Neural cell (in vitro differentiated cells): ENCODE measurements around the gene ARSJ. TPM values are rescaled to one million over a fixed set of nuclear protein-coding genes. Genes with fewer than 3 reads are reported as not detected.

Source experiments
- H2AFZ ChIP-seq: fragments of 200-600, 300-800 bp; sonication (generic), shearing (Covaris generic); 2 replicates; pipeline ENCODE4 v1.6.0; 2014; ENCODE audit warnings: low read depth, mild to moderate bottlenecking, antibody characterized with exemption, low read length, moderate library complexity
- H3F3A ChIP-seq: fragments of 200-600 bp; shearing (Covaris generic); 2 replicates; pipeline ENCODE4 v1.6.1; 2016; ENCODE audit warnings: mild to moderate bottlenecking, moderate library complexity, mixed read lengths, antibody characterized with exemption, low read length; ENCODE audit not compliant: insufficient read depth, poor library complexity, severe bottlenecking
- H3K27ac ChIP-seq: fragments of 200-600, 300-800 bp; sonication (generic), shearing (Covaris generic); 2 replicates; pipeline ENCODE4 v1.5.1; 2014; ENCODE audit warnings: mild to moderate bottlenecking, low read length, moderate library complexity
- H3K27me3 ChIP-seq: fragments of 300-800, 200-600 bp; sonication (generic), shearing (Covaris generic); 2 replicates; pipeline ENCODE4 v1.6.0; 2014; ENCODE audit warnings: mild to moderate bottlenecking, low read depth, low read length, moderate library complexity; ENCODE audit not compliant: insufficient read depth
- H3K36me3 ChIP-seq: fragments of 300-800, 200-600 bp; sonication (generic), shearing (Covaris generic); 2 replicates; pipeline ENCODE4 v1.5.1; 2014; ENCODE audit warnings: mild to moderate bottlenecking, antibody characterized with exemption, low read length, moderate library complexity; ENCODE audit not compliant: insufficient read depth
- H3K4me2 ChIP-seq: fragments of 300-800, 200-600 bp; sonication (generic), shearing (Covaris generic); 2 replicates; pipeline ENCODE4 v1.6.0; 2014; ENCODE audit warnings: mild to moderate bottlenecking, low read length
- H3K4me3 ChIP-seq: fragments of 300-800, 200-600 bp; sonication (generic), shearing (Covaris generic); 2 replicates; pipeline ENCODE4 v1.5.1; 2014; ENCODE audit warnings: mild to moderate bottlenecking, low read length, moderate library complexity
- H3K79me2 ChIP-seq: fragments of 200-600 bp; shearing (Covaris generic); replicated peaks from 2 replicates; pipeline ENCODE4 v1.6.0; 2014; ENCODE audit warnings: mild to moderate bottlenecking, low read length, moderate library complexity; ENCODE audit not compliant: insufficient read depth
- H3K9ac ChIP-seq: fragments of 300-800, 200-600 bp; sonication (generic), shearing (Covaris generic); 2 replicates; pipeline ENCODE4 v1.6.1; 2016; ENCODE audit warnings: mild to moderate bottlenecking, low read length, mixed read lengths
- H3K9me2 ChIP-seq: fragments of 200-600 bp; shearing (Covaris generic); 2 replicates; pipeline ENCODE4 v1.6.1; 2016; ENCODE audit warnings: mild to moderate bottlenecking, low read length, mixed read lengths; ENCODE audit not compliant: insufficient read depth
- H3K9me3 ChIP-seq: fragments of 200-600, 300-800 bp; sonication (generic), shearing (Covaris generic); 2 replicates; pipeline ENCODE4 v1.6.1; 2016; ENCODE audit warnings: mild to moderate bottlenecking, mixed run types, low read length, moderate library complexity, mixed read lengths
- H4K20me1 ChIP-seq: fragments of 200-600 bp; shearing (Covaris generic); 2 replicates; pipeline ENCODE4 v1.6.1; 2016; ENCODE audit warnings: mild to moderate bottlenecking, mixed run types; ENCODE audit not compliant: insufficient read depth
- EP300 ChIP-seq: fragments of 450-650 bp; conservative IDR thresholded peaks from 2 replicates; pipeline ENCODE4 v1.6.1; 2014; ENCODE audit warnings: antibody characterized with exemption, mild to moderate bottlenecking, moderate library complexity; ENCODE audit not compliant: poor library complexity, severe bottlenecking
- EZH2 ChIP-seq: fragments of 200-600, 300-800 bp; shearing (Covaris generic), sonication (generic); IDR thresholded peaks from 2 replicates; pipeline ENCODE4 v1.6.1; 2014; ENCODE audit warnings: antibody characterized with exemption, low read length, borderline replicate concordance, mild to moderate bottlenecking; ENCODE audit not compliant: insufficient read depth, poor library complexity, severe bottlenecking
- MXI1 ChIP-seq: fragments of 450-650 bp; conservative IDR thresholded peaks from 2 replicates; pipeline ENCODE4 v1.6.1; 2014; ENCODE audit warnings: antibody characterized with exemption, mild to moderate bottlenecking; ENCODE audit not compliant: poor library complexity, severe bottlenecking
- POLR2AphosphoS5 ChIP-seq: IDR thresholded peaks from 2 replicates; pipeline ENCODE4 v1.6.1; 2012
- RAD21 ChIP-seq: fragments of 450-650 bp; conservative IDR thresholded peaks from 2 replicates; pipeline ENCODE4 v1.6.1; 2014; ENCODE audit warnings: antibody characterized with exemption, mild to moderate bottlenecking, moderate library complexity
- REST ChIP-seq: IDR thresholded peaks from 2 replicates; pipeline ENCODE4 v1.6.1; 2012; ENCODE audit warnings: borderline replicate concordance
- SMC3 ChIP-seq: fragments of 450-650 bp; conservative IDR thresholded peaks from 2 replicates; pipeline ENCODE4 v1.6.1; 2014; ENCODE audit warnings: antibody characterized with exemption, mild to moderate bottlenecking, moderate library complexity; ENCODE audit not compliant: poor library complexity
- TAF1 ChIP-seq: IDR thresholded peaks from 2 replicates; pipeline ENCODE4 v1.6.1; 2012; ENCODE audit warnings: low read depth
- polyA plus RNA-seq: library from polyadenylated mRNA; depleted of rRNA; stranded (reverse); fragments of >200 nt; gene quantifications from 2 replicates; pipeline ENCODE4 v1.2.3, GENCODE V29; 2014
- TF ChIP-seq, protein P1 (sequence below): fragments of 450-650 bp; IDR thresholded peaks from 2 replicates; pipeline ENCODE4 v1.5.1; 2014; ENCODE audit warnings: antibody characterized with exemption, mild to moderate bottlenecking, moderate library complexity; ENCODE audit not compliant: poor library complexity, severe bottlenecking

The ARSJ gene
- polyA plus RNA-seq, 1 donor from 2014 or later, result 0.10 TPM

DNA sequence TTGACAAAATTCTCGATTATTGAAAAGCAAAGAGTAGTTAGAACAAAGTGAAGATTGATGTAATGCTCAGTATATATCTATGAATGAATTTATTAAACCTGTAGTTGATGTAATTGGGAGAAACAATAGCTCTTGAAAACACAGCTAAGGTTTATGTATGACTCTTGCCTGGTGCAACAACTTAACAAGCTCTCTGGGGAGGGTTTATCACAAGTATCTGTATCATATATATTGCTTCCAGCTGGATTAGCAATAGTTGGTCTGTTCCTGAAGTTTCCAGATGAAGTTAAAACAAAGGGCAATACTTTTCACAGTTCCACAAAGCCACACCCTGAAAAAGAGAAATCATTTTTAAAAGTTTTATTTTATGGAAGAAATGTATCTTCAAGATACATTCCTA lies 91.4 kb downstream of the ARSJ start:
- no peak for TF ChIP-seq TAF1
- TF ChIP-seq EZH2, result no peak
- no peak for TF ChIP-seq EP300
- TF ChIP-seq, protein P1, sequence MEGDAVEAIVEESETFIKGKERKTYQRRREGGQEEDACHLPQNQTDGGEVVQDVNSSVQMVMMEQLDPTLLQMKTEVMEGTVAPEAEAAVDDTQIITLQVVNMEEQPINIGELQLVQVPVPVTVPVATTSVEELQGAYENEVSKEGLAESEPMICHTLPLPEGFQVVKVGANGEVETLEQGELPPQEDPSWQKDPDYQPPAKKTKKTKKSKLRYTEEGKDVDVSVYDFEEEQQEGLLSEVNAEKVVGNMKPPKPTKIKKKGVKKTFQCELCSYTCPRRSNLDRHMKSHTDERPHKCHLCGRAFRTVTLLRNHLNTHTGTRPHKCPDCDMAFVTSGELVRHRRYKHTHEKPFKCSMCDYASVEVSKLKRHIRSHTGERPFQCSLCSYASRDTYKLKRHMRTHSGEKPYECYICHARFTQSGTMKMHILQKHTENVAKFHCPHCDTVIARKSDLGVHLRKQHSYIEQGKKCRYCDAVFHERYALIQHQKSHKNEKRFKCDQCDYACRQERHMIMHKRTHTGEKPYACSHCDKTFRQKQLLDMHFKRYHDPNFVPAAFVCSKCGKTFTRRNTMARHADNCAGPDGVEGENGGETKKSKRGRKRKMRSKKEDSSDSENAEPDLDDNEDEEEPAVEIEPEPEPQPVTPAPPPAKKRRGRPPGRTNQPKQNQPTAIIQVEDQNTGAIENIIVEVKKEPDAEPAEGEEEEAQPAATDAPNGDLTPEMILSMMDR, result no peak
- no peak for TF ChIP-seq REST
- no peak for TF ChIP-seq SMC3
- no peak for TF ChIP-seq RAD21
- TF ChIP-seq MXI1, result no peak
- no peak for TF ChIP-seq POLR2AphosphoS5
- Histone ChIP-seq H3K9me2 (no peaks in the 10 kb centered on the region), H3K9me3 (no peaks in the 10 kb centered on the region), H3K4me3 (no peak overlapping the region), H3K27me3 (no peaks in the 10 kb centered on the region), H3K36me3 (no peaks in the 10 kb centered on the region), H3F3A (no peaks in the 10 kb centered on the region), H3K4me2 (no peak overlapping the region), H2AFZ (no peak overlapping the region), H3K79me2 (no peaks in the 10 kb centered on the region), H3K27ac (no peak overlapping the region), H3K9ac (no peak overlapping the region), H4K20me1 (no peaks in the 10 kb centered on the region)

DNA sequence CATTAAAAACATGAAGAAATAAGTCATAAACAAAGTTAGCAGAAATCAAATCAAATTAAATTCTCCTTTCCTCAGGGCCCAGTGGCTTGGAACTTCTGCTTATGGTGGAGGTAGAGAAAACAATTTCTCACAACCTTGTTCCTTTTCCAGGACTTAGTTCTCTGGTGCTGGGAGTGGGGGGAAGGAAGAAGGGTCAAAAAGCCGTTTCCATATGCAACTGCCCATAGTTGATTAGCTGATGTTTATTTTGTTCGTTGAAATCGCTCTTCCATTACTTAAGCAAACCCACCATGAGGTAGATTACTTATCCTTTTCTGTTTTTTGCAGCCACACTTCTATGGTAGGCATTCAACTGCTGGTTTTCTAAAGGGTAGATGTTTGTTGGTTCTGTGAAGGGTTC lies 94.2 kb downstream of the ARSJ start:
- Histone ChIP-seq H3K79me2 (no peaks in the 10 kb centered on the region), H3F3A (no peaks in the 10 kb centered on the region), H3K4me2 (no peak overlapping the region), H3K9me2 (no peaks in the 10 kb centered on the region), H3K27ac (no peak overlapping the region), H3K27me3 (no peaks in the 10 kb centered on the region), H3K9me3 (no peaks in the 10 kb centered on the region), H4K20me1 (no peaks in the 10 kb centered on the region), H3K9ac (no peak overlapping the region), H3K36me3 (no peaks in the 10 kb centered on the region), H2AFZ (no peak overlapping the region), H3K4me3 (no peak overlapping the region)
- no peak for TF ChIP-seq EZH2
- no peak for TF ChIP-seq EP300
- no peak for TF ChIP-seq RAD21
- no peak for TF ChIP-seq POLR2AphosphoS5
- no peak for TF ChIP-seq MXI1
- no peak for TF ChIP-seq TAF1
- no peak for TF ChIP-seq SMC3
- TF ChIP-seq REST, result no peak
- TF ChIP-seq, protein P1, result no peak
